Gastroesophageal sphincter (tissue), 3 donors: ENCODE data around the gene KCNAB1.

ENCODE experiments used
- CTCF ChIP-seq, 4 experiments: fragments of 200-600 bp in 2 of 4; fragments of 450-650 bp in 2 of 4; sonication (generic) in 1 of 4; IDR thresholded peaks; one replicate each; pipeline ENCODE4 v1.5.1; 2017 to 2019; ENCODE audit warnings: antibody characterized with exemption in 4 of 4, mild to moderate bottlenecking in 2 of 4, moderate library complexity in 2 of 4
- EP300 ChIP-seq: sonication (generic); formaldehyde crosslinking; IDR thresholded peaks from one replicate; pipeline ENCODE4 v1.6.1; 2017; ENCODE audit warnings: antibody characterized with exemption, mild to moderate bottlenecking
- POLR2A ChIP-seq, 2 donors: fragments of 450-650 bp; IDR thresholded peaks; one replicate each; pipeline ENCODE4 v1.6.1; 2017; ENCODE audit warnings: antibody characterized with exemption in 2 of 2, mild to moderate bottlenecking in 2 of 2, moderate library complexity in 1 of 2
- POLR2AphosphoS5 ChIP-seq: sonication (generic); formaldehyde crosslinking; IDR thresholded peaks from one replicate; pipeline ENCODE4 v1.6.1; 2017; ENCODE audit warnings: antibody characterized with exemption

DNA sequence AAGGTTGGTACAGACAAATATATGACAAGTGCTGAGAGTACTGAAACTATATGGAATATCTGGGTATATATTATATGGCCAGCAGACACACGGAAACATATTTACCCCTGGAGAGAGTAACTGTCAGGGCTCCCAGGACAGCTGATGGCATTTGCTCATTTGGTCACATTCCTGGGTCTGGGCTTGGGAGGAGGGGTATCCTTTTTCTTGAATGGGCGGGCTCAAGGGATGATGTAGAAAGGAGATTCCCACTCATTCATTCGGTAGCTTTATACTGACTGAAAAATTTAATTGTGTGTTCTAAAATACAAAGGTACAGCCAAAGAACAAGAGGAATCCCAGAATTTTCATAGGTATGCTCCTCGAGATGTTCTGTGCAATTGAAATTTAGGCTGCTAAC is 131.0 kb downstream of the KCNAB1 start:
- no peak for TF ChIP-seq CTCF (IDR thresholded peaks at IDR 0.05)
- TF ChIP-seq POLR2A (IDR thresholded peaks at IDR 0.05), result no peak
- TF ChIP-seq POLR2AphosphoS5, result no peak
- TF ChIP-seq EP300, result no peak
